ENCODE measurements around the gene UTF1. TPM values are rescaled to one million over a fixed set of nuclear protein-coding genes. Genes with fewer than 3 reads are reported as not detected.

The UTF1 gene
- total and polyA plus RNA-seq, 2 donors (not counting 1 experiment from before 2014, with no cell fraction given), result 0.10 to 0.25 TPM

DNA sequence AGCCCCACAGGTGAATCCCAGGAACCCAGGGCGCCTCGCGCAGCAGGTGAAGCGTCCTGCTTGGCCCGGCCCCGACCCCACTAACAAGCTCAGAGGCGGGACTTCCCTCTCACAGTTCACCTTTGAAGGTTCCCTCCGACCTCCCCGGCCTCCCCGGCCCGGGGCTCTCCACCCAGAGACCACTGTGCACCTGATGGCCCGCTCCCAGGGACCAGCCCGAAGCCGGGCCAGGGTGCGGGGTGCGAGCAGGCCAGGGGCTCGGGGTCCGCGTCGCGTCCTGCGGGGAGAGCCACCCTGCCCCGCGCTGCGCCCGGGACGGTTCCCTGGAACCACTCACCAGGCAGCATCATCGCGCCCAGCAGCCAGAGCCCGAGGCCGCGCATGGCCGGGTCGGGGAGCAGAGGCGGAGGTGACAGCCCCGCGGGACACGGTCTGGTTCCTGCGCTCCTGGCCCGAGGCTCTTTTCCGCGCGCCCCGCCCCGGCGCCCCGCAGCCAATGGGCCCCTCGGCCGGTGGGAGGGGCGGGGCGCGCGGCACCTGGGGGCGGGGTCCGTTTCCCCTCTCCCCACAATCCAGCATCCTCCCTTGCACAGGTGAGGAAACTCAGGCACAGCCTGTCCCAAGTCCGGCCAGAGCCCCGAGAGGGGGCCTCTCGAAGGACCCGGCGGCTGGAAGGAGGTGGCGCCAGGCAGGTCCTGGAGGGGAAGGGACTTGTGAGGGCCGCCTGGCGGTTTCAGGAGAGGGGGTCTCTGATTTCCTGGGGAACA lies 46.6 kb downstream of the UTF1 start, which contains the start of gene ADAM8:
Gene ADAM8, minus strand, starts transcription at position 434 of the 767 bp plus-strand sequence. Its CDS starts 51 bp downstream, at position 383.
- CTCF ChIA-PET, result interaction anchor here (0.9 to 3.3 kb wide), 5 partner anchors 10 to 29 kb away, joined by 3 to 80 read pairs (median 5); no protein-coding TSS in a partner anchor
- no peaks in the 10 kb centered on the region for H3K27me3 Mint-ChIP-seq
- H4K20me1 ChIP-seq (ENCODE audit: control insufficient read depth, insufficient read depth, low read length, poor library complexity, severe bottlenecking), result peaks cover 21% of the 10 kb centered on the region
- H3K79me2 ChIP-seq (ENCODE audit: control insufficient read depth, insufficient read depth, low read length), result peaks cover 12% of the 10 kb centered on the region
- DNase-seq (peak; percentile 85), ATAC-seq (ENCODE audit: low read depth) (peak; percentile 55)
- peak within 1 kb of the TSS; percentile 90 for H3K4me3 Mint-ChIP-seq
- peaks cover 45 to 70% of the 10 kb centered on the region in 2 donors for H3K4me1 ChIP-seq (ENCODE audit: control insufficient read depth in 2 of 2, insufficient read depth in 2 of 2, low read length in 2 of 2)
- peak within 1 kb of the TSS; percentile 79 to 96 (median 83) for H3K4me3 ChIP-seq (ENCODE audit: control extremely low read depth in 1 of 5, extremely low read depth in 1 of 5, insufficient read depth in 1 of 5, low read depth in 2 of 5, low read length in 4 of 5)
- H3K27ac Mint-ChIP-seq, result peak within 1 kb of the TSS; percentile 95
- H3K4me2 ChIP-seq (replicated peaks; ENCODE audit: low read depth, low read length, poor library complexity, severe bottlenecking), result peak within 1 kb of the TSS; percentile 99
- H3K36me3 ChIP-seq (replicated peaks in 1 of 2; ENCODE audit: control extremely low read depth in 1 of 2, control insufficient read depth in 1 of 2, extremely low read depth in 1 of 2, insufficient read depth in 2 of 2, low read length in 1 of 2), result peaks cover 0 to 28% of the 10 kb centered on the region in 2 experiments
- no peaks in the 10 kb centered on the region for H3K9me3 Mint-ChIP-seq (ENCODE audit: insufficient read depth)
- H2AFZ ChIP-seq (ENCODE audit: insufficient read depth, low read depth, low read length, poor library complexity, severe bottlenecking), result peak within 1 kb of the TSS; percentile 64
- 5% methylated on average over 62 of the region's 63 CpGs for WGBS (ENCODE audit: insufficient coverage)
- H3K4me1 Mint-ChIP-seq, result peaks cover 43% of the 10 kb centered on the region
- intact Hi-C loops (cut with micrococcal nuclease), result loop anchor here (5.0 to 10.0 kb wide), 2 partner anchors 116 to 132 kb away; partner anchors contain the start of gene MTG1
- TF ChIP-seq, protein P1, sequence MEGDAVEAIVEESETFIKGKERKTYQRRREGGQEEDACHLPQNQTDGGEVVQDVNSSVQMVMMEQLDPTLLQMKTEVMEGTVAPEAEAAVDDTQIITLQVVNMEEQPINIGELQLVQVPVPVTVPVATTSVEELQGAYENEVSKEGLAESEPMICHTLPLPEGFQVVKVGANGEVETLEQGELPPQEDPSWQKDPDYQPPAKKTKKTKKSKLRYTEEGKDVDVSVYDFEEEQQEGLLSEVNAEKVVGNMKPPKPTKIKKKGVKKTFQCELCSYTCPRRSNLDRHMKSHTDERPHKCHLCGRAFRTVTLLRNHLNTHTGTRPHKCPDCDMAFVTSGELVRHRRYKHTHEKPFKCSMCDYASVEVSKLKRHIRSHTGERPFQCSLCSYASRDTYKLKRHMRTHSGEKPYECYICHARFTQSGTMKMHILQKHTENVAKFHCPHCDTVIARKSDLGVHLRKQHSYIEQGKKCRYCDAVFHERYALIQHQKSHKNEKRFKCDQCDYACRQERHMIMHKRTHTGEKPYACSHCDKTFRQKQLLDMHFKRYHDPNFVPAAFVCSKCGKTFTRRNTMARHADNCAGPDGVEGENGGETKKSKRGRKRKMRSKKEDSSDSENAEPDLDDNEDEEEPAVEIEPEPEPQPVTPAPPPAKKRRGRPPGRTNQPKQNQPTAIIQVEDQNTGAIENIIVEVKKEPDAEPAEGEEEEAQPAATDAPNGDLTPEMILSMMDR (IDR thresholded peaks at IDR 0.05), result no peak
- no peak for TF ChIP-seq EZH2 (IDR thresholded peaks at IDR 0.05; ENCODE audit: borderline replicate concordance, insufficient read depth, low read depth, low read length, poor library complexity, severe bottlenecking)
- H3K27me3 ChIP-seq (replicated peaks in 1 of 4; ENCODE audit: control extremely low read depth in 1 of 4, control insufficient read depth in 3 of 4, insufficient read depth in 4 of 4, low read length in 3 of 4), result no peaks in the 10 kb centered on the region
- peak within 1 kb of the TSS; percentile 96 for H3K9ac ChIP-seq (ENCODE audit: low read length)
- peak within 1 kb of the TSS; percentile 94 to 97 for H3K27ac ChIP-seq (ENCODE audit: low read length in 2 of 2)
- no peaks in the 10 kb centered on the region for H3K9me3 ChIP-seq (ENCODE audit: control extremely low read depth in 1 of 3, control insufficient read depth in 2 of 3, insufficient read depth in 1 of 3, low read length in 2 of 3)
- POLR2A ChIA-PET, result interaction anchor here (0.6 to 2.6 kb wide), 7 partner anchors 12 to 754 kb away, joined by 3 to 12 read pairs (median 10); partner anchors contain the start of genes TUBGCP2 and ZNF511
